ENCODE results near the gene PLPP4. TPM values are rescaled to one million over a fixed set of nuclear protein-coding genes. Genes with fewer than 3 reads are reported as not detected.

PLPP4 gene
- total and polyA plus RNA-seq, 9 donors: 0.15 to 0.72 (median 0.31) TPM; not detected in 3

DNA sequence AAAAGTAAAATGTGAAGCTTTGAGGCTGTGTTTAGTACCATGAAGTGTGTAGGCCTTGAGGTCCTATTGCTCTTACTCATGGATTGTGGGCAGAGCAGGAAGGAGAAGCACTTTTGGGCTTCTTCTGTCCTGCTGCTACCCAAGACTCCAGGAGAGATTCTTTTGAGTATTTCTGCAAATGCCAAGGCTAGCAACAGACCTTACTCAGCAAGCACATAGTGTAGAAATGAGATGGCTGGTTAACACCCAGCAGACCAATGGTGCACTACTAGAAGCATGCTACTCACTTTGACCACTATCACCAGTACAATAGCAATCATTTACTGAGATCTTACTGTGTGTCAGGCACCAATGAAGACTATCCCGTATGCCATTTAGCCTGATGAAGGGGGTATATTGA is 3.2 kb downstream of the PLPP4 start:
- H3K27me3 ChIP-seq: no peaks in the 10 kb centered on the region
- WGBS, 3 donors: 83 to 84% (median 84%) methylated on average over 1 of the region's 1 CpG
- H3K27ac ChIP-seq: no peak overlapping the region
- TF ChIP-seq, protein P1, sequence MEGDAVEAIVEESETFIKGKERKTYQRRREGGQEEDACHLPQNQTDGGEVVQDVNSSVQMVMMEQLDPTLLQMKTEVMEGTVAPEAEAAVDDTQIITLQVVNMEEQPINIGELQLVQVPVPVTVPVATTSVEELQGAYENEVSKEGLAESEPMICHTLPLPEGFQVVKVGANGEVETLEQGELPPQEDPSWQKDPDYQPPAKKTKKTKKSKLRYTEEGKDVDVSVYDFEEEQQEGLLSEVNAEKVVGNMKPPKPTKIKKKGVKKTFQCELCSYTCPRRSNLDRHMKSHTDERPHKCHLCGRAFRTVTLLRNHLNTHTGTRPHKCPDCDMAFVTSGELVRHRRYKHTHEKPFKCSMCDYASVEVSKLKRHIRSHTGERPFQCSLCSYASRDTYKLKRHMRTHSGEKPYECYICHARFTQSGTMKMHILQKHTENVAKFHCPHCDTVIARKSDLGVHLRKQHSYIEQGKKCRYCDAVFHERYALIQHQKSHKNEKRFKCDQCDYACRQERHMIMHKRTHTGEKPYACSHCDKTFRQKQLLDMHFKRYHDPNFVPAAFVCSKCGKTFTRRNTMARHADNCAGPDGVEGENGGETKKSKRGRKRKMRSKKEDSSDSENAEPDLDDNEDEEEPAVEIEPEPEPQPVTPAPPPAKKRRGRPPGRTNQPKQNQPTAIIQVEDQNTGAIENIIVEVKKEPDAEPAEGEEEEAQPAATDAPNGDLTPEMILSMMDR (IDR thresholded peaks at IDR 0.05): no peak
- TF ChIP-seq POLR2A (IDR thresholded peaks at IDR 0.05) (no peak), EP300 (IDR thresholded peaks at IDR 0.05) (no peak)
- intact Hi-C loops (cut with DNase I): no loop called here
- DNase-seq: no peak
- no peaks in the 10 kb centered on the region for H3K36me3 ChIP-seq
- peaks cover 4% of the 10 kb centered on the region for H3K4me1 ChIP-seq (ENCODE audit: insufficient read depth)
- H3K9me3 ChIP-seq: no peaks in the 10 kb centered on the region
- H3K4me3 ChIP-seq: no peak overlapping the region

DNA sequence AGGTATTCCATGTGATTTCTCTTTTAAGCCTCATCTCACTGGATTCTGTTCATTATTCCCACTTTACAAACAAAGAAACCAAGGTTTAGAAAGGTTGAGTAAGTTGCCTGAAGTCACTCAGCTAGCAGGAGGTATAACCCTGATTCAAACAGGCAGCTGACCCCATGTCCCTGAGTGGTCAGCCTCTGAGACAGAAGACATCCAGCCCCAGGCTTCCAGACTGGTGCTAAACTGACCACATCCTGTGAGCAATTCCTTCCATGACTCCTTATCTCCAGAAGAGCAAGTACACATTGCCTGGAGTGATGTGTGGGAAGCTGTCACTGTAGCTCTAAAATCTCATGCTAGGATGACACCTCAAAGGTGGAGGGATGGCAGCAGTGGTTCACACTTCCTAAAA is 3.7 kb downstream of the PLPP4 start:
- H3K9me3 ChIP-seq: no peaks in the 10 kb centered on the region
- peaks cover 4% of the 10 kb centered on the region for H3K4me1 ChIP-seq (ENCODE audit: insufficient read depth)
- H3K4me3 ChIP-seq: no peak overlapping the region
- no peaks in the 10 kb centered on the region for H3K27me3 ChIP-seq
- DNase-seq: no peak
- no peak overlapping the region for H3K27ac ChIP-seq
- TF ChIP-seq POLR2A (IDR thresholded peaks at IDR 0.05): no peak
- TF ChIP-seq EP300 (IDR thresholded peaks at IDR 0.05): no peak
- TF ChIP-seq, protein P1 (IDR thresholded peaks at IDR 0.05): no peak
- H3K36me3 ChIP-seq: no peaks in the 10 kb centered on the region
- intact Hi-C loops (cut with DNase I): no loop called here

DNA sequence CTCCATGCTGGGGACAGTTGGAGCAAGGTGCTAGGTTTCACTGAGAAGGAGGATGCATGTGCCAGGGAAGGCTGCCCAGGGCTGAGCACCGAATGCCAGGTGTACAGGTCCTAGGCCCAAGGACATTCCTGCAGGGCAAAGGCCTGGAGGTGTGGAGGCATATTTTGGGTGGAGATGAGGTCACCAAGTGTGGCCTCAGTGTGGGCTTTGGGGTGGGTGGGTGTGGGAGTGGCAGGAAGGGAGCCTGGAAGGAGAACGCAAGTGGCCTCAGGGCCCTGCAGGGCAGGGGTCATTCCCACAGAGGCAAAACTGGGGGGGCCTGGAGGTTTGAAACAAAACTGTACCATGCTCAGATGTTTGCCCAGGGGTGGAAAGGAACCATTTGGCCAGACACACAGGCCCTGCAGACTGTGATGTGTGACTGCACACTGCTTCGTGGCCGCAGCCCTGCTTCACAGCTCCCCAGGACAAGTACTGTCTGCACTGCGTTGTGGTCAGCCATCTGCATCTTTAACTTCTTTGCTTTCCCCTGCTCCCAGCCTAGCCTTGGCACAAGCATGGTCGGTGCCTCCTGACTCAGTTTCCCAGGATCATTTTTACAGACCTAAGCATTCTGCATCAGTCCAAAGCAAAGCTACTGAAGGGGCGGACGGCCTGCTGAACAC is 5.1 kb downstream of the PLPP4 start:
- Histone ChIP-seq H3K4me1 (ENCODE audit: insufficient read depth) (peaks cover 3% of the 10 kb centered on the region), H3K4me3 (no peak overlapping the region), H3K36me3 (no peaks in the 10 kb centered on the region), H3K9me3 (no peaks in the 10 kb centered on the region), H3K27me3 (no peaks in the 10 kb centered on the region), H3K27ac (no peak overlapping the region)
- TF ChIP-seq EP300 (IDR thresholded peaks at IDR 0.05): no peak
- TF ChIP-seq, protein P1 (IDR thresholded peaks at IDR 0.05): no peak
- no peak for TF ChIP-seq POLR2A (IDR thresholded peaks at IDR 0.05)
- WGBS, 3 donors: 90 to 92% (median 91%) methylated on average over 8 of the region's 8 CpGs
- DNase-seq: no peak
- intact Hi-C loops (cut with DNase I): no loop called here

GRCh38 chr10:120465138-120465537 is 8.1 kb downstream of the PLPP4 start:
- TF ChIP-seq EP300 (IDR thresholded peaks at IDR 0.05): no peak
- TF ChIP-seq, protein P1 (IDR thresholded peaks at IDR 0.05): no peak
- TF ChIP-seq POLR2A (IDR thresholded peaks at IDR 0.05): no peak
- DNase-seq: no peak
- no peak overlapping the region for H3K4me3 ChIP-seq
- no peaks in the 10 kb centered on the region for H3K4me1 ChIP-seq (ENCODE audit: insufficient read depth)
- WGBS, 3 donors: 39 to 50% (median 48%) methylated on average over 2 of the region's 2 CpGs
- no peak overlapping the region for H3K27ac ChIP-seq
- intact Hi-C loops (cut with DNase I): no loop called here
- no peaks in the 10 kb centered on the region for H3K9me3 ChIP-seq
- no peaks in the 10 kb centered on the region for H3K36me3 ChIP-seq
- H3K27me3 ChIP-seq: no peaks in the 10 kb centered on the region

Data from ovary (tissue), 9 donors.